HG02798 (cell line): Measurements from ENCODE around the gene MUC5AC.
"Not testable (repeated sequence)": the region's sequence is repeated elsewhere in the genome, so short reads cannot be mapped to it uniquely, and the experiment has no call there.

Experiments
- ATAC-seq: cut with Tn5 transposase; IDR thresholded peaks from one replicate; pipeline ENCODE4 v1.9.1; 2021; ENCODE audit warnings: mild to moderate bottlenecking; ENCODE audit not compliant: unreplicated experiment, poor library complexity

MUC5AC gene

DNA sequence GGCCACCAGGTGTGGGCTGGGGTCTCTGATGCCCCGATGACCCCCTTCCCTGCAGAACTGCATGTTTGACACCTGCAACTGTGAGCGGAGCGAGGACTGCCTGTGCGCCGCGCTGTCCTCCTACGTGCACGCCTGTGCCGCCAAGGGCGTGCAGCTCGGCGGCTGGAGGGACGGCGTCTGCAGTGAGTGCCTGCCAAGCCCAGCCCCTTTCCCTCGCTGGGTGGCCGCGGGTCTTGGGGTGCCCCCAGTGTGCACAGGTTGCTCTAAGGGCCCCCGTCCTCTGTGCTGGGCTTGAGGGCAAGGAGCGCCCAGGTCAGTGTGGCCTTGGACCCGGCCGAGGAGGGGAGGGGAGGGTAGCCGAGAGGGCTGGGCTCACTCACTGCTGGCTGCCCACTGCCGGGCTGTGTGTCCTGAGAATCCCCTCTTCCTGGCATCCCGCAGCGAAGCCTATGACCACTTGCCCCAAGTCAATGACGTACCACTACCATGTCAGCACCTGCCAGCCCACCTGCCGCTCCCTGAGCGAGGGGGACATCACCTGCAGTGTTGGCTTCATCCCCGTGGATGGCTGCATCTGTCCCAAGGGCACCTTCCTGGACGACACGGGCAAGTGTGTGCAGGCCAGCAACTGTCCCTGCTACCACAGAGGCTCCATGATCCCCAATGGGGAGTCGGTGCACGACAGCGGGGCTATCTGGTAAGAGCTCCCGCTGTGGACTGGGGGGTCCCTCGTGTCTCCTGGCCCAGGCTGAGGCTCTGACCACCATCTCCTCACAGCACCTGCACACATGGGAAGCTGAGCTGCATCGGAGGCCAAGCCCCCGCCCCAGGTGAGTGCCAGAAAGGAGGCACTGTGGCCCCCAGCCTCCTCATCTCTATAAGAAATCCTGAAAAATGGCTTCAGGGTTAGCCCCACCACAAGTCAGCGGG is 17.0 kb downstream of the MUC5AC start:
- no peak for ATAC-seq

DNA sequence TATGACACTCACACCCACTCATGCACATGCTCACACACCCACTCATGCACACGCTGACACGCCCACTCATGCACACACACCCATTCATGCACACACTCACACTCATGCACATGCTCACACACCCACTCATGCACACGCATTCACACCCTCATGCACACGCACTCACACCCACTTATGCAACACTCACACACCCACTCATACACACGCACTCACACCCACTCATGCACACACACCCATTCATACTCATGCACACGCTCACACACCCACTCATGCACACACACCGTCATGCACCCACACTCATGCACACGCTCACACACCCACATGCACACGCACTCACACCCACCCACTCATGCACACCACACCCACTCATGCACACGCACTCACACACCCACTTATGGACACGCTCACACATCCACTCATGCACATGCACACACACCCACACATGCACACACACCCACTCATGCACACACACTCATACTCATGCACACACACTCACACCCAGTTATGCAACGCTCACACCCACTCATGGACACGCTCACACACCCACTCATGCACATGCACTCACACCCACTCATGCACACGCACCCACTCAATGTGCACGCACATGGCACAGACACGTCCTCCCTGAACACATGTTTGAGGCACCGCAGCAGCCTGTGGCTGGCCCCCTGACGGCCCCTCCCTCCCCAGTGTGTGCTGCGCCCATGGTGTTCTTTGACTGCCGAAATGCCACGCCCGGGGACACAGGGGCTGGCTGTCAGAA is 17.9 kb downstream of the MUC5AC start:
- ATAC-seq, result no peak

DNA sequence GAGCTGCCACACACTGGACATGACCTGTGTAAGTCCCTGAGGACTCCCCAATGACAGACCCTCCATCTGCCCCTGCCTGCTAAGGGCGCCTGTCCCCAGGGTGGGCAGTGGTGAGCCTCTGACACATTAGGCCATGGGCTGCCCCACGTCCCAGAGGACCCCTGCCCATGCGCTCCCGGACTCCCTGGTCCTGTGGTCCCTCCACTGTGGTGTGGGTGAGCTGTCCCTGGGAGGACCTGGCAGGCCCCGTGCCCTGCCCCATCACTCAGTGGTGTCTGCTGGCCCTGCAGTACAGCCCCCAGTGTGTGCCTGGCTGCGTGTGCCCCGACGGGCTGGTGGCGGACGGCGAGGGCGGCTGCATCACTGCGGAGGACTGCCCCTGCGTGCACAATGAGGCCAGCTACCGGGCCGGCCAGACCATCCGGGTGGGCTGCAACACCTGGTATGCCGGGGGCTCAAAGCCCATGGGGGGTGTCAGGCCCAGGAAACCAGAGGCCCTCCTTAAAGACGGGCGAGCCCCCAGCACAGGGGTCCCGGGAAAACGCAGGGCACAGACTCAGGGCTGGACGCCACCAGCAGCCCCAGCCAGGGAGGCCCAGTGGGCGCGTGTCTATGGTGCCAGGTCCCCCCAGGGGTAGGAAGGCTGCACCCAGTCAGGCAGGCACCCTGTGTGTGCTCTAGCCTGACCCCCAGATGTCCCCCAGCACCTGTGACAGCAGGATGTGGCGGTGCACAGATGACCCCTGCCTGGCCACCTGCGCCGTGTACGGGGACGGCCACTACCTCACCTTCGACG is 18.7 kb downstream of the MUC5AC start:
- ATAC-seq, result no peak

DNA sequence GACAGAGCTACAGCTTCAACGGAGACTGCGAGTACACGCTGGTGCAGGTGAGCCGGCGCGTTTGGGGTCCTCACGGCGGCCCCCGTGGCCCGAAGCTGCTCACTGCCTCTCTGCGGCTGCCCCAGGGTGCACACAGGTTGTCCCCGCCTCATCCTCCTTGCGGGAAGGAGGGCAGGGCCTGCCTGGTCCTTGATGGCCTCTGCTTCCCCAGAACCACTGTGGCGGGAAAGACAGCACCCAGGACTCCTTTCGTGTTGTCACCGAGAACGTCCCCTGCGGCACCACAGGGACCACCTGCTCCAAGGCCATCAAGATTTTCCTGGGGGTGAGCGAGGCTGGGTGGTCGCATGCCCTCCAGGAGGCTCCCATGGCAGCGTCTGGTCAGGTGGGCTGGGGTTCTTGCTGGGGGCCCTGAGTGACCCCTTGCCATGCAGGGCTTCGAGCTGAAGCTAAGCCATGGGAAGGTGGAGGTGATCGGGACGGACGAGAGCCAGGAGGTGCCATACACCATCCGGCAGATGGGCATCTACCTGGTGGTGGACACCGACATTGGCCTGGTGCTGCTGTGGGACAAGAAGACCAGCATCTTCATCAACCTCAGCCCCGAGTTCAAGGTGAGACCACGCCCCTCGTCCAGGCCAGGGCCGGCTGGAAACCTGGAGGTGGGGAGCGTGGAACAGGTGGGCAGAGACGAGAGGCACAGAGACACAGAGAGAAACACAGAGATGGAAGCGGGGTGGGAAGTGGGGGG is 19.4 kb downstream of the MUC5AC start:
- ATAC-seq, result no peak

DNA sequence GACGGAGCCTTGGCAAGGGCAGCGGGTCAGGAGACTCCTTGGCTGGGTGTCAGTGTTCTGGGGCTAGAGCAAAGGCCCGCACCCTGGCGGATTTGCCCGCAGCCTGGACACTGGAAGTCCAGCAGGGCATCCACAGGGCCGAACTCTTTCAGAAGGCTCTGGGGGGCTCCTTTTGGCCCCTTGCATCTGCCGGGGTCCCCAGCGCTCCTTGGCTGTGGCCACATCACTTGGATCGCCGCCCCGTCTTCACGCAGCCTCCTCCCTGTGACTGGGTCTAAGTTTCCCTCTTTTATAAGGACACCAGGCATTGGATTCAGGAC is 20.0 kb downstream of the MUC5AC start:
- no peak for ATAC-seq

DNA sequence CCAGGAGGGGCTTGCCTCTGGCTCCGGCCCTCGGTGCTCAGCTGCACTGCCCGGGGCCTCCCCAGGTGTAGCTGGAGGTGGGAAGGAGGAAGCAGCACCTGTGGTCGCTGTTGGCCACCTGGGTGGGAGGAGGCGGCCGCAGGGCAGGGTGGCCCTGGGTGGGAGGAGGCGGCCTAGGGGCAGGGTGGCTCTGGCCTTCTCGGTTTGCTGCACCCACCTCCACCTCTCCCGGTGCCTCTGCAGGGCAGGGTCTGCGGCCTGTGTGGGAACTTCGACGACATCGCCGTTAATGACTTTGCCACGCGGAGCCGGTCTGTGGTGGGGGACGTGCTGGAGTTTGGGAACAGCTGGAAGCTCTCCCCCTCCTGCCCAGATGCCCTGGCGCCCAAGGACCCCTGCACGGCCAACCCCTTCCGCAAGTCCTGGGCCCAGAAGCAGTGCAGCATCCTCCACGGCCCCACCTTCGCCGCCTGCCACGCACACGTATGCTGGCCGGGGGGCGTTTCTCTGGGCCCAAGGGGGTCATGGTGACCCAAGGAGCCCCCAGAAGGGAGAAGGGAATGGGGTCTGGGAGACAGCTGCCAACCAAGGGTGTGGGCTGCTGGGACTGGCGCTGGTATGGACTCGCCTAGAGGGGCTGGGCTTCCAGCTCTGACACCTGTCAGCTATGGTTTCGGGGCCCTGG is 20.6 kb downstream of the MUC5AC start:
- ATAC-seq, result no peak

DNA sequence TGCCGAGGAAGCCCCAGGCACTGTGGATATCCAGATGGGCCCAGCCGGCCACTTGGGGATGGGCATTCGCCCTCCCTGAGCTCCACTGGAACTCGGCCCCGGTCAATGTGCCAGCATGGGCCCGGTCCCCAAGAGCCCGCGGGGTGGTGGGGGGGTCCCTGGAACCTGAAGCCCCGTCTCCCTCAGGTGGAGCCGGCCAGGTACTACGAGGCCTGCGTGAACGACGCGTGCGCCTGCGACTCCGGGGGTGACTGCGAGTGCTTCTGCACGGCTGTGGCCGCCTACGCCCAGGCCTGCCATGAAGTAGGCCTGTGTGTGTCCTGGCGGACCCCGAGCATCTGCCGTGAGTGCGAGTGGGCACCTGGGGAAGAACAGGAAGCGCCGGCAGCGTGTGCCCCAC is 21.2 kb downstream of the MUC5AC start:
- ATAC-seq, result no peak

DNA sequence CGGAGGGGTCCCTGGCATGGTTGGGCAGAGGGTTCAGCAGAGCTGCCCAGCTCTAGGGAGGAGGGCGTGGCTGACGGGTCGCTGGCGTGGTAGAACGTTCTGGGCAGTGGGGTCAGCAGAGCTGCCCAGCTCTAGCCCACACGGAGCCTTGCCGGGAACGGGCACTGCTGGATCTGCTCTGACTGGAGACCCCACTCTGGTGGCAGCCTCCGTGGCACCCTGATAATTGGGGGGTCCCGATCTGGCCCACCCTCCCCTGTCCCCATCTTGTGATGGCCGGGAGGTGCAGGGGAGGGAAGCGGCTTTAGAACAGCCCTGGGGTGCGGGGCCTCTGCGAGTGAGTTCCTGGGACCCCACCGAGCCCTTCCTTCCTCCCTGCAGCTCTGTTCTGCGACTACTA is 21.9 kb downstream of the MUC5AC start:
- ATAC-seq, result no peak

DNA sequence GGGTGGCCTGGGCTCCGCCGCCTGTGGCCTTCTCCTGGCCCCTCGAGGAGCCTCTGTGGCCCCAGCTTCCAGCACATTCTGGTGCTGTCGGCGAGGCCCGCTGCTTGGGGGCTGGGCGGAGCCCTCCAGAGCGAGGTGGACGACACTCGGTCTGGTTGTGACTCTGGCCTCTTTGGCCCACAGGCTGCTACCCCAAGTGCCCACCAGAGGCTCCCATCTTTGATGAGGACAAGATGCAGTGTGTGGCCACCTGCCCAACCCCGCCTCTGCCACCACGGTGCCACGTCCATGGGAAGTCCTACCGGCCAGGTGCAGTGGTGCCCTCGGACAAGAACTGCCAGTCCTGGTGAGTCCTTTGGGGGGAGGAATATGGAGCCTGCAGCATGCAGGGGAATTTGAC is 22.4 kb downstream of the MUC5AC start:
- ATAC-seq, result no peak

DNA sequence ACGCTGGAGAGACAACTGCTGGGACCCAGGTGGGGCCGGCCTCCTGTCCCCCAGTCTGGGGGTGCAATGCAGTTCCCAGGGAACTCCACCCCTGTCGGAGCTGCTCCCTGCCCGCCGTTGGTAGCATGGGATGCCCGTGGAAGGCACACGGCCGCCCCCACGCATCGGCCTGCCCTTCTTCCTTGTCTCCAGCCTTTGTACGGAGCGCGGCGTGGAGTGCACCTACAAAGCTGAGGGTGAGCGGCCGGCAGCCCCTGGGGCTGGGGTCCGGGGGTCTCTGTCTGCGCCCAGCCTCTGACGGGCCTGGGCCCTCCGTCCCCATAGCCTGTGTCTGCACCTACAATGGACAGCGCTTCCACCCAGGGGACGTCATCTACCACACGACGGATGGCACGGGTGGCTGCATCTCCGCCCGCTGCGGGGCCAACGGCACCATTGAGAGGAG is 23.2 kb downstream of the MUC5AC start:
- no peak for ATAC-seq

DNA sequence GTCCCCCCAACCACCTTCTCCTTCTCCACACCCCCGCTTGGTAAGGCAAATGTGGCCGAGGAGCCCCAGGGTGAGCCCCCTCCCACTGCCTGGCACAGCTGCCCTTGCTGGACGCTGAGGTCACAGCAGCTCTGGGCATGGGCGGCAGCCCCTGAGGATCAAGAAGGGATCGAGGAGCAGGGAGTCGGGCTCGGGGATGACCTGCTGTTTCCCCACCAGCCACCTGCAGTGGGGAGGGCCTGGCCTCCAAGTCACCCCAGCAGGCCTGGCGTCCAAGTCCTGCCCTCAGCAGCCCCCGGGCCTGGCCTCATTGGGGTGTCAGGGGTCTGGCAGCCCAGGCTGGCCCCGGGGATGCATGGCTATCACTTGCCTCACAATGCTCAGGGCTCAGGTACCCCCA is 23.7 kb downstream of the MUC5AC start:
- ATAC-seq, result no peak

DNA sequence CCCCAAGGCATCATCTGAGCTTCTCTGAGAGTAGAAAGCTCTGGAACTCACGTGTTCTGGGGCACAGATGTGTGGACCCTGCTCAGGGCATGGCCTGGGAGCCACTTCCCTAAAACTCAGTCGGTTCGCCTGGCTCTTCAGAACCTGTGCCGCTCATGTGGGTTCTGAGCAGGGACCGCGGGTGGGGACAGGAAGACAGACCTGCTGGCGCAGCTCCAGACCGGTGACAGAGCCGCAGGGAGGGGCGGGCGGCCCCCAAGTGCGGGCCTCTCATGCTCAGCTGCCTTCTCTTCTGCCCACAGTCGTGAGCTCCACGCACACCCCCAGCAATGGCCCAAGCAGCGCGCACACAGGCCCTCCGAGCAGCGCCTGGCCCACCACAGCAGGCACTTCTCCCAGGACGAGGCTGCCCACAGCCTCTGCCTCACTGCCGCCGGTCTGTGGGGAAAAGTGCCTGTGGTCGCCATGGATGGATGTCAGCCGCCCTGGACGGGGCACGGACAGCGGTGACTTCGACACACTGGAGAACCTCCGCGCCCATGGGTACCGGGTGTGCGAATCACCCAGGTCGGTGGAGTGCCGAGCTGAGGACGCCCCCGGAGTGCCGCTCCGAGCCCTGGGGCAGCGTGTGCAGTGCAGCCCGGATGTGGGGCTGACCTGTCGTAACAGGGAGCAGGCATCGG is 24.2 kb downstream of the MUC5AC start:
- no peak for ATAC-seq

DNA sequence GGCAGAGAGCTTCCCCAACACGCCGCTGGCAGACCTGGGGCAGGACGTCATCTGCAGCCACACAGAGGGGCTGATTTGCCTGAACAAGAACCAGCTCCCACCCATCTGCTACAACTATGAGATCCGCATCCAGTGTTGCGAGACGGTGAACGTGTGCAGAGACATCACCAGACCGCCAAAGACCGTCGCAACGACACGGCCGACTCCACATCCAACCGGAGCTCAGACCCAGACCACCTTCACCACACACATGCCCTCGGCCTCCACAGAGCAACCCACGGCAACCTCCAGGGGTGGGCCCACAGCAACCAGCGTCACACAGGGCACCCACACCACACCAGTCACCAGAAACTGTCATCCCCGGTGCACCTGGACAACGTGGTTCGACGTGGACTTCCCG is 26.4 kb downstream of the MUC5AC start:
- not testable (repeated sequence) for ATAC-seq

DNA sequence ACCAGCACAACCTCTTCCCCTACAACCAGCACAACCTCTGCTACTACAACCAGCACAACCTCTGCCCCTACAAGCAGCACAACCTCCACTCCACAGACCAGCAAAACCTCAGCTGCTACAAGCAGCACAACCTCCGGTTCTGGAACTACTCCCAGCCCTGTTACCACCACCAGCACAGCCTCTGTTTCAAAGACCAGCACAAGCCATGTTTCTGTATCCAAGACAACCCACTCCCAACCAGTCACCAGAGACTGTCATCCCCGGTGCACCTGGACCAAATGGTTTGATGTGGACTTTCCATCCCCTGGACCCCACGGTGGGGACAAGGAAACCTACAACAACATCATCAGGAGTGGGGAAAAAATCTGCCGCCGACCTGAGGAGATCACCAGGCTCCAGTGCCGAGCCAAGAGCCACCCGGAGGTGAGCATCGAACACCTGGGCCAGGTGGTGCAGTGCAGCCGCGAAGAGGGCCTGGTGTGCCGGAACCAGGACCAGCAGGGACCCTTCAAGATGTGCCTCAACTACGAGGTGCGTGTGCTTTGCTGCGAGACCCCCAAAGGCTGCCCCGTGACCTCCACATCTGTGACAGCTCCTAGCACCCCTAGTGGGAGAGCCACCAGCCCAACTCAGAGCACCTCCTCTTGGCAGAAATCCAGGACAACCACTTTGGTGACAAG is 30.8 kb downstream of the MUC5AC start:
- not testable (repeated sequence) for ATAC-seq

DNA sequence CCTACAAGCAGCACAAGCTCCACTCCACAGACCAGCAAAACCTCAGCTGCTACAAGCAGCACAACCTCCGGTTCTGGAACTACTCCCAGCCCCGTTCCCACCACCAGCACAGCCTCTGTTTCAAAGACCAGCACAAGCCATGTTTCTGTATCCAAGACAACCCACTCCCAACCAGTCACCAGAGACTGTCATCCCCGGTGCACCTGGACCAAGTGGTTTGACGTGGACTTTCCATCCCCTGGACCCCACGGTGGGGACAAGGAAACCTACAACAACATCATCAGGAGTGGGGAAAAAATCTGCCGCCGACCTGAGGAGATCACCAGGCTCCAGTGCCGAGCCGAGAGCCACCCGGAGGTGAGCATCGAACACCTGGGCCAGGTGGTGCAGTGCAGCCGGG is 32.1 kb downstream of the MUC5AC start:
- ATAC-seq, result not testable (repeated sequence)

DNA sequence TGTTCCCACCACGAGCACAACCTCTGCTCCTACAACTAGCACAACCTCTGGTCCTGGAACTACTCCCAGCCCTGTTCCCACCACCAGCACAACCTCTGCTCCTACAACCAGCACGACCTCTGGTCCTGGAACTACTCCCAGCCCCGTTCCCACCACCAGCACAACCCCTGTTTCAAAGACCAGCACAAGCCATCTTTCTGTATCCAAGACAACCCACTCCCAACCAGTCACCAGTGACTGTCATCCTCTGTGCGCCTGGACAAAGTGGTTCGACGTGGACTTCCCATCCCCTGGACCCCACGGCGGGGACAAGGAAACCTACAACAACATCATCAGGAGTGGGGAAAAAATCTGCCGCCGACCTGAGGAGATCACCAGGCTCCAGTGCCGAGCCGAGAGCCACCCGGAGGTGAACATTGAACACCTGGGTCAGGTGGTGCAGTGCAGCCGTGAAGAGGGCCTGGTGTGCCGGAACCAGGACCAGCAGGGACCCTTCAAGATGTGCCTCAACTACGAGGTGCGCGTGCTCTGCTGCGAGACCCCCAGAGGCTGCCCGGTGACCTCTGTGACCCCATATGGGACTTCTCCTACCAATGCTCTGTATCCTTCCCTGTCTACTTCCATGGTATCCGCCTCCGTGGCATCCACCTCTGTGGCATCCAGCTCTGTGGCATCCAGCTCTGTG is 34.2 kb downstream of the MUC5AC start:
- ATAC-seq, result not testable (repeated sequence)

DNA sequence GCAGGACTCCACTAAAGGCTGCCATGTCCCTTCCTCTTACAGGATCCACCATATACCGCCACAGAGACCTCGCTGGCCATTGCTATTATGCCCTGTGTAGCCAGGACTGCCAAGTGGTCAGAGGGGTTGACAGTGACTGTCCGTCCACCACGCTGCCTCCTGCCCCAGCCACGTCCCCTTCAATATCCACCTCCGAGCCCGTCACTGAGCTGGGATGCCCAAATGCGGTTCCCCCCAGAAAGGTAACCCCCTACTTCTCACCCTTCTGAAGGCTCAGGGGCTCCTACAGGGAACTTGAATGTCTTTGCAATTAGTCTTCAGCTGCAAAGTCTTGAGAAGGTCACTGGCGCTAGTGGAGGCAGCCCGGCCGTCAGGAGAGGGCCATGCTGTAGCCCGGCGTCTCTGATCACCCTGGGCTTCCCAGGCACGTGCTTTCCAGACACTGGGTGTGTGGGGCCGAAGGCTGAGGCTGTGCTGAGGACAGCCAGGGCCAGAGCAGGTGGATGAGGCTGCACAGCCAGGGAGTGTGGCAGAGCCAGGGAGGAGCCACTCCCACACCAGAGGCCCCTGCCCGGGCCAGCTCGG is 35.1 kb downstream of the MUC5AC start:
- ATAC-seq, result no peak
